Measurements from ENCODE around the gene VN1R4.
"Not testable (repeated sequence)": the region's sequence is repeated elsewhere in the genome, so short reads cannot be mapped to it uniquely, and the experiment has no call there.

Gene VN1R4

GRCh38 chr19:53294786-53295441 is 27.4 kb upstream of the VN1R4 start:
- H3K4me2 ChIP-seq: no peak overlapping the region
- H3K36me3 ChIP-seq (ENCODE audit: insufficient read depth): no peaks in the 10 kb centered on the region
- H3K27ac ChIP-seq: no peak overlapping the region
- H3K9ac ChIP-seq: no peak overlapping the region
- no peaks in the 10 kb centered on the region for H4K20me1 ChIP-seq (ENCODE audit: insufficient read depth)
- H3K79me2 ChIP-seq (ENCODE audit: insufficient read depth, low read depth): no peaks in the 10 kb centered on the region
- no peak overlapping the region for H3K4me3 ChIP-seq (IDR thresholded peaks at IDR 0.05; ENCODE audit: insufficient read depth, low read depth, low read length)
- no peak for TF ChIP-seq CTCF (conservative IDR thresholded peaks at IDR 0.05; ENCODE audit: low read depth, low read length)
- no peak overlapping the region for H2AFZ ChIP-seq (ENCODE audit: low read depth)
- no peaks in the 10 kb centered on the region for H3K27me3 ChIP-seq (ENCODE audit: insufficient read depth, low read depth)
- H3K4me1 ChIP-seq (ENCODE audit: low read depth, poor library complexity, severe bottlenecking): no peaks in the 10 kb centered on the region

- Histone ChIP-seq H3K27me3 (ENCODE audit: insufficient read depth, low read depth) (no peaks in the 10 kb centered on the region), H3K36me3 (ENCODE audit: insufficient read depth) (no peaks in the 10 kb centered on the region), H3K9ac (no peak overlapping the region), H3K79me2 (ENCODE audit: insufficient read depth, low read depth) (no peaks in the 10 kb centered on the region), H2AFZ (ENCODE audit: low read depth) (no peak overlapping the region), H4K20me1 (ENCODE audit: insufficient read depth) (no peaks in the 10 kb centered on the region), H3K4me1 (ENCODE audit: low read depth, poor library complexity, severe bottlenecking) (no peaks in the 10 kb centered on the region), H3K4me3 (IDR thresholded peaks at IDR 0.05; ENCODE audit: insufficient read depth, low read depth, low read length) (no peak overlapping the region), H3K4me2 (no peak overlapping the region), H3K27ac (no peak overlapping the region)
- TF ChIP-seq CTCF (conservative IDR thresholded peaks at IDR 0.05; ENCODE audit: low read depth, low read length): no peak
Observed at GRCh38 chr19:53290758-53291549, 23.4 kb upstream of the VN1R4 start.

GRCh38 chr19:53285087-53285486 is 17.6 kb upstream of the VN1R4 start:
- no peak for TF ChIP-seq CTCF (conservative IDR thresholded peaks at IDR 0.05; ENCODE audit: low read depth, low read length)
- no peaks in the 10 kb centered on the region for H3K36me3 ChIP-seq (ENCODE audit: insufficient read depth)
- no peak overlapping the region for H3K4me3 ChIP-seq (IDR thresholded peaks at IDR 0.05; ENCODE audit: insufficient read depth, low read depth, low read length)

GRCh38 chr19:53281947-53282346 is 14.4 kb upstream of the VN1R4 start:
- H3K4me2 ChIP-seq; H2AFZ ChIP-seq (ENCODE audit: low read depth); H3K4me3 ChIP-seq (IDR thresholded peaks at IDR 0.05; ENCODE audit: insufficient read depth, low read depth, low read length); H3K27ac ChIP-seq; H3K27me3 ChIP-seq (ENCODE audit: insufficient read depth, low read depth); H4K20me1 ChIP-seq (ENCODE audit: insufficient read depth); H3K4me1 ChIP-seq (ENCODE audit: low read depth, poor library complexity, severe bottlenecking); H3K36me3 ChIP-seq (ENCODE audit: insufficient read depth); H3K9ac ChIP-seq; H3K79me2 ChIP-seq (ENCODE audit: insufficient read depth, low read depth): not testable (repeated sequence)

More at GRCh38 chr19:53285087-53285486, 17.6 kb upstream of the VN1R4 start:
- H2AFZ ChIP-seq (ENCODE audit: low read depth): no peak overlapping the region
- H3K27ac ChIP-seq: no peak overlapping the region
- H4K20me1 ChIP-seq (ENCODE audit: insufficient read depth): no peaks in the 10 kb centered on the region
- no peak overlapping the region for H3K4me2 ChIP-seq
- no peaks in the 10 kb centered on the region for H3K27me3 ChIP-seq (ENCODE audit: insufficient read depth, low read depth)
- H3K4me1 ChIP-seq (ENCODE audit: low read depth, poor library complexity, severe bottlenecking): no peaks in the 10 kb centered on the region
- H3K79me2 ChIP-seq (ENCODE audit: insufficient read depth, low read depth): no peaks in the 10 kb centered on the region
- no peak overlapping the region for H3K9ac ChIP-seq

- no peaks in the 10 kb centered on the region for H3K36me3 ChIP-seq (ENCODE audit: insufficient read depth)
- no peak overlapping the region for H3K4me2 ChIP-seq
- H3K79me2 ChIP-seq (ENCODE audit: insufficient read depth, low read depth): no peaks in the 10 kb centered on the region
- H4K20me1 ChIP-seq (ENCODE audit: insufficient read depth): no peaks in the 10 kb centered on the region
- no peaks in the 10 kb centered on the region for H3K27me3 ChIP-seq (ENCODE audit: insufficient read depth, low read depth)
- no peak overlapping the region for H2AFZ ChIP-seq (ENCODE audit: low read depth)
- H3K4me3 ChIP-seq (IDR thresholded peaks at IDR 0.05; ENCODE audit: insufficient read depth, low read depth, low read length): no peak overlapping the region
- no peaks in the 10 kb centered on the region for H3K4me1 ChIP-seq (ENCODE audit: low read depth, poor library complexity, severe bottlenecking)
- no peak overlapping the region for H3K27ac ChIP-seq
- H3K9ac ChIP-seq: no peak overlapping the region
- TF ChIP-seq CTCF (conservative IDR thresholded peaks at IDR 0.05; ENCODE audit: low read depth, low read length): no peak
Observed at GRCh38 chr19:53275480-53275879, 8.0 kb upstream of the VN1R4 start.

All from KMS-11 (cell line).